HG03108 (cell line): ENCODE measurements around the gene PLCB2.

ENCODE experiments used
- ATAC-seq: cut with Tn5 transposase; IDR thresholded peaks from one replicate; pipeline ENCODE4 v1.9.1; 2021; ENCODE audit warnings: moderate library complexity; ENCODE audit not compliant: unreplicated experiment

The PLCB2 gene, protein sequence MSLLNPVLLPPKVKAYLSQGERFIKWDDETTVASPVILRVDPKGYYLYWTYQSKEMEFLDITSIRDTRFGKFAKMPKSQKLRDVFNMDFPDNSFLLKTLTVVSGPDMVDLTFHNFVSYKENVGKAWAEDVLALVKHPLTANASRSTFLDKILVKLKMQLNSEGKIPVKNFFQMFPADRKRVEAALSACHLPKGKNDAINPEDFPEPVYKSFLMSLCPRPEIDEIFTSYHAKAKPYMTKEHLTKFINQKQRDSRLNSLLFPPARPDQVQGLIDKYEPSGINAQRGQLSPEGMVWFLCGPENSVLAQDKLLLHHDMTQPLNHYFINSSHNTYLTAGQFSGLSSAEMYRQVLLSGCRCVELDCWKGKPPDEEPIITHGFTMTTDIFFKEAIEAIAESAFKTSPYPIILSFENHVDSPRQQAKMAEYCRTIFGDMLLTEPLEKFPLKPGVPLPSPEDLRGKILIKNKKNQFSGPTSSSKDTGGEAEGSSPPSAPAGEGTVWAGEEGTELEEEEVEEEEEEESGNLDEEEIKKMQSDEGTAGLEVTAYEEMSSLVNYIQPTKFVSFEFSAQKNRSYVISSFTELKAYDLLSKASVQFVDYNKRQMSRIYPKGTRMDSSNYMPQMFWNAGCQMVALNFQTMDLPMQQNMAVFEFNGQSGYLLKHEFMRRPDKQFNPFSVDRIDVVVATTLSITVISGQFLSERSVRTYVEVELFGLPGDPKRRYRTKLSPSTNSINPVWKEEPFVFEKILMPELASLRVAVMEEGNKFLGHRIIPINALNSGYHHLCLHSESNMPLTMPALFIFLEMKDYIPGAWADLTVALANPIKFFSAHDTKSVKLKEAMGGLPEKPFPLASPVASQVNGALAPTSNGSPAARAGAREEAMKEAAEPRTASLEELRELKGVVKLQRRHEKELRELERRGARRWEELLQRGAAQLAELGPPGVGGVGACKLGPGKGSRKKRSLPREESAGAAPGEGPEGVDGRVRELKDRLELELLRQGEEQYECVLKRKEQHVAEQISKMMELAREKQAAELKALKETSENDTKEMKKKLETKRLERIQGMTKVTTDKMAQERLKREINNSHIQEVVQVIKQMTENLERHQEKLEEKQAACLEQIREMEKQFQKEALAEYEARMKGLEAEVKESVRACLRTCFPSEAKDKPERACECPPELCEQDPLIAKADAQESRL

DNA sequence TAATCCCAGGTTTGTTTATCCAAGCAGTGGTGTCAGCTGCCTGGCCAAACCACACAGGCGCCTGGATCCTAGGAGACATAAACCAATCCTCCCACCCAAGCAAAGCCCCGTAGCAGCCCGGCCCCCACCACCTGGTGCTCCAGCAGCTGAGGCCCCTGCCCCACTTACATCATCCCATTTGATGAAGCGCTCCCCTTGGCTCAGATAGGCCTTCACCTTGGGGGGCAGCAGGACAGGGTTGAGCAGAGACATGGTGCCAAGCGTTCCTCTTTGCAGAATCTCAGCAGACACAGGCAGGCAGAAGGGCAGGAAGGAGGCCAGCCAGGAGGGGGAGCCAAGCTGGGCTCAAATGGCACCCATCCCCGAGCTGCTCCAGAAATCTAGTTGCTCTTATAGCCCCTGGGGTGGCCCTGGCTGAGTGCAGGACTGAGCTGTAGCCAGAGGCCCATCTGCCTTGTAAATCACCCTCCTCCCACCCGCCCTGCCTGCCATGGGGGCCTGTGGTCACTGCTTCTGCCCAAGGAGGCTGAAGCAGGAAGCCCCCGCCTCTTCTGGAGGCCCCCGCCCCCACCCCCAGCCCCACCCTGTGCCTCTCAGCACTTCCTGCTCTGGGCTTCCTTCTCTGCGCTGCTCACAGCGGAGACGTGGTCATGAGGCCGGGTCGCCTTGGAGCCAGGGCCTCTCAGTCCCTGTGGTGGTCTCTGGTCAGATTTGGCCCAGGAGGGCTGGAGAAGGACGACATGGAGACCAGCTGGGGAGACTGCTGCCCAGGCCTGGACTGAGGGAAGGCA is at the start of gene PLCB2:
Gene PLCB2, minus strand, starts transcription at position 515 of the 791 bp plus-strand sequence. Its CDS starts 263 bp downstream, at position 252.
- peak; percentile 63 for ATAC-seq

DNA sequence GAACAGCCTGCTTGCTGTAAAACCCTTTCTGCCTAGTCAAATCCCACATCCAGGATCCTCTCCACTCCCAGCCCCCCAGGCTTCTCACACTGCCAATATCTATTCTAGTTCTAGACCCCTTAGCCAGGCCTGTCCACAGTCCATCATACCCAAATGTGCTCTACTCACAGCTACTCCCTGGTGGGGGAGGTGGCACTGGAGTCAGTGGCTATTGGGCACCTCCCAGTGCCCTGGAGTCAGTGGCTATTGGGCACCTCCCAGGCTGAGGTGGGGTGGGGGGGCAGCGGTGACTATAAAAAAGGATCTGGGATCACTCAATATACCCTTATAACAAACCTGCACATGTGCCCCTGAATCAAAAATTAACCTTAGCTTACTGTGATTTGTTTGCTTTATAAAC is 49.5 kb upstream of the PLCB2 start:
- no peak for ATAC-seq

DNA sequence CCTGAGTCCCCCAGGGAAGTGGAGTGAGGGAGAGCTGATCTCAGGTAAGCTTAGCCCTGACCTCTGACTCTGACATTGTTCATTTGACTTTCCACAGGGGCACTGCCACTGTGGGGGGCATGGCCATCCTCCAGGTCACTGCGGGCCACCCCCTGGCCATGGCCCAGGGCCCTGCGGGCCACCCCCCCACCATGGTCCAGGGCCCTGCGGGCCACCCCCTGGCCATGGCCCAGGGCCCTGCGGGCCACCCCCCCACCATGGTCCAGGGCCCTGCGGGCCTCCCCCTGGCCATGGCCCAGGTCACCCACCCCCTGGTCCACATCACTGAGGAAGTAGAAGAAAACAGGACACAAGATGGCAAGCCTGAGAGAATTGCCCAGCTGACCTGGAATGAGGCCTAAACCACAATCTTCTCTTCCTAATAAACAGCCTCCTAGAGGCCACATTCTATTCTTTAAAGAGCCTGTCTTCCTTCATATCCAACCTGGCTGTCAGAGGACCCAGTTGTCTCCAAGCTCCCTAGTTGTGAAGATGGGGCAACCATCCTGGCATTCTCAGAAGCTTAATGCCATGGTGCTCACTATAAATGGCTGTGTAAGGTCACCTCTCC is 48.3 kb upstream of the PLCB2 start:
- no peak for ATAC-seq

DNA sequence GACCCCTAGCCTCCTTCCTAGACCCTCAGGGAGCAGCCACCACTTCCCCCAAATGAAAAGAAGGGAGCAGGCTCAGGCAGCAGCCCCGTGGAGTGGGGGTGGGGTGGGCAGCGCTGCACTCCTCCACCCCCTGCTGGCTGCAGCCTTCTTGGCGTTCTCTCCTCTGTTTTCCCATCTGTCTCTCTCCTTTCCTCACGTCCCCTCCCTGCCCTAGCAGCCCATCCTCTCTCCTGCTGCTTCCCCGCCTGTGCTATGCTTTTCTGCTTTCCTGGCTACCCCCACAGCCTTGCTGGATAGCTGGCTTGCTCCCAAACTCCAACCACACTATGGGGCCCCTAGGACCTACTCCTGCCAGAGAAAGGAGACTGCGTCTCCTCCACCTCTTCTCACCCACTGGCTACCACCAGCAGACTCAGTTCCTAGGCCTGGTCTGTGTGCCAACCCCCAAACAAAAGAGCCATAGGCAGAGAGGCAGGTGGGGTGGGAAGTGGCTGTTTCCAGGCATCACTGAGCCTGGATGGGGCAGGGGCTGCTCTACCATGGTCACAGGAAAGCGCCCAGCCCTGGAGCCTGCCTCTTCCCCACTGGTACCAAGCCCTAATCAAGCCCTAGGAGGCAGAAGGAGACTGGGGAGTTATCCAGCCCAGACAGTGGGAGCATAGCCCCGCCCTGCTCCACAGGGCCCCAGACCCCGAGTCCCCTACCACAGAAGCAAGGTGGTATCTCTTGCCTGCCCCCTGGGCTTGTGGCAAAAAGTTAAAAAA is 46.9 kb upstream of the PLCB2 start:
- no peak for ATAC-seq

DNA sequence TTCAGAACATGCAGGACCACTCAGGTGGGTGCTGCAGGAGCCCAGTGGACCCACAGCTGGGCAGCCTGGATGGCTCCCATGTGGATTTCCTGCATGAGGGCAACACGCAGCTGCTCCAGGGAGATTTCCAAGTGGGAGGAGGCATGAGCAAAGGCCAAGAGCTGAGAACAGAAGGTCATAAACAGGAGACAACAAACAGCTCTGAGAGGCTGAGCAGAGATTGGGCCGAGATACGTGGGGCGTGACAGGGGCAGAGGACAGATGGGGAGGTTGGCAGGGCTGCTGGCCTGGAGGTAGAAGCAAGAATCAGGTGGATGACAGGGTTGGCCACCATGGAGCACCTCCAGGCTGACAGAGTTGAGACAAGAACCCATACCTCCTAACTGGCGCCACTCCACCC is 46.0 kb upstream of the PLCB2 start:
- no peak for ATAC-seq

DNA sequence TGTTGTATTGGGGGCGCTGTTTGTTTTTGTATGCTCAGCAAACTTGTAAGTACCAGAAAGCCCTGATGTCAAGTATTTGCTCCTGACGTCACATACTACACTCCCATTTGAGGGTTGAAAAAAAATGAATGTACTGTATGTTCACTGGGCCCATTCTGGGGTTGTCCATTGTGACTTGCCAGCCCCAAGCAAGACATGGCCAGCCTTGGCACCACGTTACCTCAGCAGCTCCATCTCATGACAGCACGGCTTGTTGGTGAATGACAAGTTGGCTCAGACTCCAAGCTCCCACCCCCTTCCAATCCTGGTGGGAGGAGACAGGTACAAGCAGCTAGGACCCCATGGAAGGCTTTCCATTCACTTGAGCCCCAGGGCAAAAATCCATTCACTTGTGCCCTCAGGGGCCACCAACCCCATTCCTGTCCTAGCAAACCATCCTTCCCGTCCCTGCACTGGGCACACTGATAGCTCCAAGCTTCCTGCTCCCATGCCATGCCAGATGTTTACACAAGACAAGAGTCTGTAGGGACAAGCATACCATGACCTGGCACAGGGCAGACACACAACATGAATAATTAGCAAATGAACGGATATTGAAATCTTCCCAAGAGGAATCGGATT is 44.7 kb upstream of the PLCB2 start:
- ATAC-seq = no peak

DNA sequence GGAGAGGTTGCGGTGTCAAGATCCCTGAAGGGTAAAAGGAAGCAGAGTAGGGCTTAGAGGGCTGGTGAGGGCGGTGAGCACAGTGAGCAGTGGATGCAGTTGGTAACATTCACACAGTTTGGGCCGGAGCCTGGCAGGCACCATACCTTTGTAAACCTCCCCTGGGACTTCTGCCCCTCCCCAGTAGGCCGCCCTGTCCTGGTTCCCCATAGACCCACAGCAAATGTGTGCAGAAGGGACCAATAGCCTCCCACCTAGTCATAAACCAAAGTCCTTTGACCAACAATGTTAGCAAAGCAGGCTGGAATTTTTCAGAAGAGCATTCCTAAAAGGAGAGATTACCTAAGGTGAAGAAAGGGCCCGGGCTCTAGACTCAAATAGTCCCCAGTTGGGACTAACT is 41.4 kb upstream of the PLCB2 start:
- no peak for ATAC-seq

DNA sequence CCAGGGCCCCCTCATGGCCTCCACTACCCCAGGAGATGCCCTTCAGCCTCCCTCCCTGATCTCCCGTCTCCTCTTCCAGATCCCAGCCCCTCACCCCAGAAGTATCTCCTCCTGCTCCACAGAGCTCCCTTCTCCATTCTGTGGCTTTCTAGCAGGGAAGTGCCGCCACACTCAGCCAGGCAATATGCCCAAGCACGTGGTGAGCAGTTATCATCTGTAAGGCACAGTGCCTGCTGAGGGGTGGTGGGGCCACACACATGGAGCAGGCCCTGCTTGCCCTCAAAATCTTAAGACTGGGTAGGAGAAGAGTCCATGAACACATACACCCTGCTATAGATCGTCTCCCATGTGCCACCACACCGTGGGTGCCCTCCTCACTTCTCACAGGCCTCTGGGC is 40.7 kb upstream of the PLCB2 start:
- ATAC-seq = no peak

DNA sequence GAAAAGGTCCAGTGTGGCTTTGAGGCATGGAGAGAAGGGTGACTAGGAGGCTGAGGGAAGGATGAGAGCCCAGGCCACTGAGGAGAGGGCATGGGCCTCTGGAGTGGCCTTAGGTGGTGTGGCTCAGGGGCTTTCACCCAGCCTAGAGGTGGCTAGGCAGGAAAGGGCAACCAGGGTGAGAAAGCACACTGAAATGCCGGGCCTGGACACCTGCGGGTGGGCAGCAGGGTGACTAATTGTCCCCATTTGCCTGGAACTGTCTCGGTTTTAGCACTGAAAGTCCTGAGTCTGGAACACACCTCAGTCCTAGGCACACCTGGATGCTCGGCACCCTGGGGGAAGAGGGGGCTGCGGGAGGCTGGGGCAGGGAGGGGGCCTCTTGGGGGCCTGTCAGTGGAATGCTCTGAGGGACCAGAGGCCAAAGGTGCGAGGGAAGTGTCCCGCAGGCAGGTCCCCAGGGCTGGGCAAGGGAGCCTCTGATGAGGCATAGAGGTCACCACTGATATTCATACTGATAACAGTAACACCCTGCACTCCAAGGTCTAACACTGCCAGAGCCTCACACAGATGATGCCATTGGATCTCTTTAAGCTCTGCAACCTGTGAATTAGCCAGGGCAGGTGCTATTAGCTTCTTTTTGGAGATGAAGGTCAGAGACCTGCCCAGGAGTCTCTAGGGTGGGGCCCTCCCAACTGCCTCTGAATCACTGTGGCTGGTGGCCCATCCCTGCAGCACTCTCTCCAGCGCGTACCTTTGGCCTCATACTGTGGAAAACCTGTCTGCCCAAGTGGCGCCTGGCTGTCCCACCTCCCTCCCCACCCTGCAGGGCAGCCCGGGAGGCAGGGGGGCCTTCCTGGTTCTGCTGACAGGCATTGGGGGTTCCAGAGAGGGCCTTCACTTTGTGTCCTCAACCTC is 40.1 kb upstream of the PLCB2 start:
- ATAC-seq = no peak

DNA sequence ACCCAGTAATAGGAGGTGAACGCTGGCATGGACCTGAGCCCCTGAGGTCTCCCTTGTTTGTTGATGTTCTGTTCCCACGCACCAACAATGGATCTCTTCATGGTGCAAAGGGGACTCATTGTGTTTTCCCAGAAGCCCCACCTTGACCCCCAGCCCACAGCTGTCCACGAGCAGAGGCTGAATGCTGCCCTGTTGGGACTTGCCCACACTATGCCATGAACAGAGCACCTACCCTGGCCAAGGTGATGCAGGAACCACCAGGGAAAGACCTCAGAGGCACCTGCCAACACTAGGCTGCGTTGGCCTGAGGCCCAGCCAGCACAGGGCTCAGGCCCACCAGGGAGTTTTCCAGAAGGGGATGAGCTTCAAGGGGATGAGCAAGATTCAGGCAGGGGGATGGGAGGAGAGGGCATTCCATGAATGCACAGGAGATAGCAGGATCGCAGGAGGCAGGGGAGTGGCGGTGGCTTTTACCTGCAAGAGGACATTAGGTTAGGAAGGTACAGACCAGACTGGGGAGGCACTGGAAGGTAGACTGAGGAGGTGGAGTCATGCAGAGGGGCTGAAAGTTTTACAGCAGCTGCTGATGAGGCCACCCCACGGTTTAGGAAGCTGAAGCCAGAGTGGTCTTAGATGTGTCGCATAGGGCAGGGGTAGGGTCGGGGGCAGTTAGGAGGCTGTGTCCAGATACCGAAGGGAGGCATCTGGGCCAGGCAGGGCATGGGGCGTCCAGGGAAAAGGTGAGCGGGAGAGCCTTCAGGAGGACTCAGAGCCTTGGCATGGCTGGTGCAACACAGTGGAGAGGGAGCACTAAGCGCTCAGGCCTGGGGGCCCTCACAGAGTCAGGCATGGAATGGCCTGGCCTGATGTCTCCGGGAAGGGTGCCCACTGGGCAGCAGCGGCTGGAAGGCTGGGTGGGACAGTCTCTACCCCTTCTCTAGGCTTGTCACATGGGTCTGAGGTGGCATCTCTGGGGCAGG is 39.1 kb upstream of the PLCB2 start:
- ATAC-seq = no peak

DNA sequence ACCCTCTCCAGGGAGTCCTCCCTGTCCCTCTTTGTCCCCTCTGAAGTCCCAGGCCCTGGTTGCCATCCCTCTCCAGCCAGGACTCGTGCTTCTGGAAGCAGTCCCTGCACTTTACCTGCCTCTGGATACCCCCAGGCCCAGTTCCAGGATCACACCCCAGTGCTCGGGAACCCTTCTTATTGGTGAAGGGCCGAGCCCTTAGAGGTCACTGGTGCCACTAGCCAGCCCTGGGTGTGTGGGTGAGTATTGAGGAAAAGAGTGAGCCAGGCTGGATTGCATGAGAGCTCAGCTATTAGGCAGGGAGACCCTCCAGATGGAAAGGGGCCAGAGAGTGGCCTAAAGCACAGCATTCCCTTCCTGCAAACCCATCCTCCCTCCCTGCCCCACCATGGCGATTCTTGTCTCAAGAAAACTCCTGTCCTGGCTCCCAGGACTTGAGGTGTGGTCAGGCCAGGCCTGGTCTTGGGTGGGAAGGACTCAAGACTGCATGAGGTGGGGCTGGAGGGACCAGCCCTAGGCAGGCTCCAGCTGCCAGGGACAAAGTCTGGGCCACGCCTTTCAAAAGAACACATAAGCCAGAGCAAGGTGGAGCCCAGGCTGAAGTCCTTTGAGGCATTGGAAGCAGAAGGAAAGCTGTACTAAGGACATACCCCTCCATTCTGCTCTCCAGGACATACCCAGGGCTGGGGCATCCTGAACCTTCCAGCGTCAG is 38.3 kb upstream of the PLCB2 start:
- no peak for ATAC-seq

DNA sequence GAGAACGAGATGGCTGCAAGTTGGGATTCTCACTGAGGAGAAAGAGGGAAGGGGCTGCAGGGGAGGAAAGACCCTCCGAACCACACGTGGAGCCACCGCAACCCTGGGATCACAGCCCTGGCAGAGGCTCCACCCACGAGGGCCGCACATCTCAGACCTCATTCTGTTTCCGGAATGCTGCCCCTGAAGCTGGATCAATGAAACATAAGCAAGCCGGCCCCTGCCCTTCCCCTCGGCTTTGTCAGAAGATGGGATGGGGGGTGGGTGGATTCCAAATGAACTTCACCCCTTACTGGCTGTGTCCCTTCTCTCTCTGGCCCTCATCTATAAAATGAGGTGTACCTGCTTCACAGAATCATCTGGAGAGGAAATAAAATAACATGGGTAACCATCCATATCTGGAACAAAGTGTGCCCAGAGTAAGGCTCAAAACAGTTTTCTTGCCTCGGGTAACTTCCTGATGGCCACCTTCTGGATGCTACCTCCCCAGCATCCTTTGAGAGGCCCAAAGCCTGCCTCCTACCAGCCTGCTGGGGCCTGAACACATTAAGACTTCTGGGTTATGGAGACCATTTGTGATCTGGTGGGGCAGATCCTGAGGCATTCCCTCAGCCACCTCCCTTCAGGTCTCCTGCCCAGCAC is 37.6 kb upstream of the PLCB2 start:
- no peak for ATAC-seq

DNA sequence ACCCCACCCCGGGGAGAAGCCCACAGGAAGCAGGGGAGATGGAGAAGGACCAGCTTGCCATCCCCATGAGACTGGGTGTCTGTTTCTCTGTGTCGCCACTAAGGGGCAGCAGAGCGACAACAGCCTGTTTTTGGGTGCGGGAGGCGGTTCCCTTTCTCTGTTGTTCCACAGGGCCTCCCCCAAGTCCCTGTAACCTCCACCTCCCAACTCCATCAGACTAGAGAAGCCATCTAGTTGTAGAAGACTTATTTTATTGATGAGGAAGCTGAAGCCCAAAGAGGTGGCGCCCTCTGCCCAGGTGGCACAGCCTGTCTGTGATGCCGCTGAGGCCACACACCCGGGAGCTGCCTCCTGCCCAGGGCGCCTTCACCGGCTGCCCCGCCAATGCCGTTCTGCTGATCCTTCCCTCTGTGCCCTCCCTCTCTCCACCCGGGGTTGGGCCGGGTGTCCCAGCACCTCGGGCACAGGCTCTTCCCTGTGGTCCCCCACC is 36.9 kb upstream of the PLCB2 start:
- no peak for ATAC-seq

DNA sequence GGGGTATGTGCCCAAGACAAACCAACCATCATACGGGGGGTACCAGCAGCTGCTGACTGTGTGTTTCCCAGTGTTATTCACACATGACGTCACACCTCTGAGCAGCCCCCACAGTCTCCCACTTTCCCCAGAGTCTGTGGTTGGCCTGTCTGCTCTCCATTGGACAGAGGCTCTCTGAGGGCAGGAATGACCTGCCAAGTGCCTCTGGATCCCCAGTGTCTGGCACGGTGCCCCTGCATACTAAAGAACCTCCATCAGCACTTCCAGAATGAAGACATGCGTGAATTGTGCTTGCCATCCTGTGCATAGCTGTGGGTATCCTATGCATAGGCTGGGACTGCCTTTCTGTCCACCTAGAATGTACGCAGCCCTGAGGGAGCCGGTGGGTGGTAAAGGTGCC is 36.5 kb upstream of the PLCB2 start:
- ATAC-seq = no peak

DNA sequence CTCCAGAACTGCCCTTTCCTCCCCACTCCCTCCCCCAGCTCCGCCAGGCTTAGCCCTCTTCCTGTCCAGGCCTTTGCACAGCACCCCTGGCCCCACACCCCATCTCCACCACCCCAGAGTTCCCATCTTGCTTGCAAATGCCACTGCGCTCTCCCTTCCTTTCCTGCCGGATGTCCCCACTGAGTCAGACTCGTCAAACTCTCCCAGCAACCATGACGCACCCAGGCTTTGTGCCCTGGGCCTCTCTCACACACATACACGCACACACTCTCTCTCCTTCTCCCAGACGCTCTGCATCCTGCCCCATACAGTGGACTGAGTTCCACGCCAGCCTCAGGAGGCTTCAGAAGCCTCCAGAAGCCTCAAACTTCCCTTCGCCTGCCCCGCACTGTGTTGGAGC is 35.8 kb upstream of the PLCB2 start:
- no peak for ATAC-seq
